G401.6 (cell line): ENCODE data around the gene FGFRL1.

Experiments
- FAIRE-seq: peaks from 2 replicates; lab custom pipeline; 2012; peaks lifted over from hg19 to GRCh38; lab: Jason Lieb, UNC

The FGFRL1 gene

GRCh38 chr4:1040344-1041146 lies 29.1 kb downstream of the FGFRL1 start:
- FAIRE-seq: no peak

GRCh38 chr4:1041147-1041935 lies 29.9 kb downstream of the FGFRL1 start:
- no peak for FAIRE-seq

- no peak for FAIRE-seq
Observed at GRCh38 chr4:1041936-1042330, 30.5 kb downstream of the FGFRL1 start.

- no peak for FAIRE-seq
Observed at GRCh38 chr4:1042352-1043055, 31.1 kb downstream of the FGFRL1 start.

GRCh38 chr4:1043162-1043561 lies 31.7 kb downstream of the FGFRL1 start:
- FAIRE-seq: no peak

- no peak for FAIRE-seq
Observed at GRCh38 chr4:1043651-1044468, 32.4 kb downstream of the FGFRL1 start.

- FAIRE-seq: no peak
Observed at GRCh38 chr4:1044469-1045192, 33.2 kb downstream of the FGFRL1 start.

GRCh38 chr4:1045193-1045594 lies 33.8 kb downstream of the FGFRL1 start:
- no peak for FAIRE-seq

GRCh38 chr4:1045595-1046201 lies 34.3 kb downstream of the FGFRL1 start:
- FAIRE-seq: no peak

- FAIRE-seq: peak; percentile 39
Observed at GRCh38 chr4:1046581-1047011, 35.2 kb downstream of the FGFRL1 start.

- no peak for FAIRE-seq
Observed at GRCh38 chr4:1047106-1047975, 35.9 kb downstream of the FGFRL1 start.

- FAIRE-seq: no peak
Observed at GRCh38 chr4:1047976-1048772, 36.7 kb downstream of the FGFRL1 start.

- FAIRE-seq: no peak
Observed at GRCh38 chr4:1048773-1049590, 37.6 kb downstream of the FGFRL1 start.

- no peak for FAIRE-seq
Observed at GRCh38 chr4:1049591-1049905, 38.1 kb downstream of the FGFRL1 start.

GRCh38 chr4:1050486-1051213 lies 39.2 kb downstream of the FGFRL1 start:
- FAIRE-seq: no peak

GRCh38 chr4:1051472-1051871 lies 40.0 kb downstream of the FGFRL1 start:
- FAIRE-seq: no peak

- no peak for FAIRE-seq
Observed at GRCh38 chr4:1052231-1052671, 40.8 kb downstream of the FGFRL1 start.
